Brain microvascular endothelial cell (primary cell): Measurements from ENCODE around the gene COL23A1.

ENCODE experiments used
- DNase-seq: peaks from one replicate; pipeline ENCODE4 v3.0.0-alpha.2; 2020
- H3K27ac ChIP-seq: fragments of 250-450 bp; sonication (Bioruptor Pico); 2 replicates; pipeline ENCODE4 v1.5.1; 2020; ENCODE audit warnings: mild to moderate bottlenecking, moderate library complexity
- H3K27me3 ChIP-seq: fragments of 250-450 bp; sonication (Bioruptor Pico); replicated peaks from 2 replicates; pipeline ENCODE4 v1.5.1; 2020; ENCODE audit warnings: mild to moderate bottlenecking
- H3K36me3 ChIP-seq: fragments of 250-450 bp; sonication (Bioruptor Pico); replicated peaks from 2 replicates; pipeline ENCODE4 v1.5.1; 2020; ENCODE audit warnings: mild to moderate bottlenecking
- H3K4me3 ChIP-seq: 2 replicates; pipeline ENCODE4 v1.5.1; 2011; ENCODE audit warnings: low read depth, mild to moderate bottlenecking, control low read depth, low read length, moderate library complexity
- CTCF ChIP-seq: IDR thresholded peaks from 2 replicates; pipeline ENCODE4 v1.5.1; 2011; ENCODE audit warnings: low read depth, mild to moderate bottlenecking, moderate library complexity, low read length, control low read depth, inconsistent platforms; ENCODE audit errors: missing control alignments
- in situ Hi-C: cut with HindIII; loops from 2 replicates; pipeline ENCODE4 v1.10.0; 2017; ENCODE audit warnings: low sequenced_read_pairs, low pct_ligation_motif_present

Gene COL23A1

GRCh38 chr5:178495706-178496105 lies 94.5 kb downstream of the COL23A1 start:
- TF ChIP-seq CTCF, result no peak
- Histone ChIP-seq H3K27ac (no peak overlapping the region), H3K27me3 (no peaks in the 10 kb centered on the region), H3K36me3 (no peaks in the 10 kb centered on the region), H3K4me3 (no peak overlapping the region)
- in situ Hi-C loops, result no loop called here
- DNase-seq, result no peak

- Histone ChIP-seq H3K27me3 (no peaks in the 10 kb centered on the region), H3K4me3 (no peak overlapping the region), H3K27ac (no peak overlapping the region), H3K36me3 (no peaks in the 10 kb centered on the region)
- in situ Hi-C loops, result no loop called here
- no peak for DNase-seq
- no peak for TF ChIP-seq CTCF
These were observed 97.9 kb downstream of the COL23A1 start for GRCh38 chr5:178492278-178492677.

GRCh38 chr5:178490935-178491652 lies 99.1 kb downstream of the COL23A1 start:
- no peak for DNase-seq
- in situ Hi-C loops, result no loop called here
- Histone ChIP-seq H3K27me3 (no peaks in the 10 kb centered on the region), H3K4me3 (no peak overlapping the region), H3K36me3 (no peaks in the 10 kb centered on the region), H3K27ac (no peak overlapping the region)
- no peak for TF ChIP-seq CTCF

- H3K27me3 ChIP-seq, result no peaks in the 10 kb centered on the region
- DNase-seq, result no peak
- in situ Hi-C loops, result no loop called here
- TF ChIP-seq CTCF, result no peak
- no peaks in the 10 kb centered on the region for H3K36me3 ChIP-seq
- no peak overlapping the region for H3K4me3 ChIP-seq
- H3K27ac ChIP-seq, result no peak overlapping the region
These were observed 100.8 kb downstream of the COL23A1 start for GRCh38 chr5:178489271-178489976.

GRCh38 chr5:178488696-178489095 lies 101.5 kb downstream of the COL23A1 start:
- Histone ChIP-seq H3K27ac (no peak overlapping the region), H3K36me3 (no peaks in the 10 kb centered on the region), H3K27me3 (no peaks in the 10 kb centered on the region), H3K4me3 (no peak overlapping the region)
- no peak for TF ChIP-seq CTCF
- DNase-seq, result no peak
- in situ Hi-C loops, result no loop called here
